Thoracic aorta (tissue), 2 donors: ENCODE results near the gene CPO. TPM values are rescaled to one million over a fixed set of nuclear protein-coding genes. Genes with fewer than 3 reads are reported as not detected.

ENCODE experiments used
- ATAC-seq: fragments of 150-250 bp; one replicate; pipeline ENCODE4 v1.8.0; 2017; ENCODE audit warnings: low read depth; ENCODE audit not compliant: insufficient number of reproducible peaks, low FRiP score
- DNase-seq: peaks from one replicate; pipeline ENCODE4 v3.0.0-alpha.2; 2020; ENCODE audit warnings: low spot score
- H3K27ac ChIP-seq, 2 donors: fragments of 200-600 bp; sonication (generic); 1 replicate in 1 of 2; 2 replicates in 1 of 2; pipeline ENCODE4 v1.5.1; 2016; ENCODE audit warnings: mild to moderate bottlenecking in 2 of 2, moderate library complexity in 2 of 2
- H3K27me3 ChIP-seq: fragments of 200-600 bp; sonication (generic); replicated peaks from 2 replicates; pipeline ENCODE4 v1.6.0; 2016; ENCODE audit warnings: mild to moderate bottlenecking; ENCODE audit not compliant: insufficient read depth
- H3K36me3 ChIP-seq: fragments of 200-600 bp; sonication (generic); one replicate; pipeline ENCODE4 v1.5.1; 2016
- H3K4me1 ChIP-seq, 2 donors: fragments of 200-600 bp; sonication (generic); 1 replicate in 1 of 2; 2 replicates in 1 of 2; pipeline versions ENCODE4 v1.5.1 to v1.6.0; 2016; ENCODE audit warnings: low read depth in 2 of 2, mild to moderate bottlenecking in 1 of 2; ENCODE audit not compliant: control insufficient read depth in 1 of 2
- H3K4me3 ChIP-seq: fragments of 200-600 bp; sonication (generic); 2 replicates; pipeline ENCODE4 v1.5.1; 2016; ENCODE audit warnings: mild to moderate bottlenecking
- H3K9me3 ChIP-seq: fragments of 200-600 bp; sonication (generic); 2 replicates; pipeline ENCODE4 v1.5.1; 2016
- total RNA-seq, 2 donors: library from RNA; depleted of rRNA; stranded (reverse); fragments of >200 nt; gene quantifications; one replicate each; pipeline versions ENCODE4 v1.1.0 to v1.2.3, GENCODE V29; 2016
- TF ChIP-seq, protein P1 (sequence below): fragments of 200-600 bp; sonication (generic); IDR thresholded peaks from one replicate; pipeline ENCODE4 v1.5.1; 2019; ENCODE audit warnings: antibody characterized with exemption

The CPO gene
- total RNA-seq, 2 donors from 2014 or later, result 3.0 TPM; not detected in 1

DNA sequence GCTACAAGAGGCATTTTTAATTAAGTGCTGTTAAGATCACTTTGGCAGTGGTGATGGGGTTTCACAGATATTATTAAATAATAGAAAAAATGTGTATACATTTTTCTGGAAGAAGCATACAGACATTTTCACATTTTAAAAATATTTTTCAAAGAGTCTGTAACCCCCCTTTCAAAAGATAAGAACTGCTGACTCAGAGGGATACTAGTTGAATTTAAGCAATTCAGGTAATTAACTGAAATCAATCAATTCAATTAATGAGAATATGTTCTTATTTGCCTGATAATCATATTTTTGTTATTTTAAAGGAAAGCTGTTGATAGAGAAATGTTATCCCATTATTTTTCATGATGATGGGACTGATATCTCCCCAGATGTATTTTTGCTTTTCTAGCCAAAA is 41.1 kb downstream of the CPO start:
- Histone ChIP-seq H3K36me3 (no peaks in the 10 kb centered on the region), H3K9me3 (no peaks in the 10 kb centered on the region), H3K27me3 (no peaks in the 10 kb centered on the region), H3K4me3 (no peak overlapping the region), H3K27ac (no peak overlapping the region), H3K4me1 (peaks cover 3 to 19% of the 10 kb centered on the region in 2 donors)
- ATAC-seq (no peak), DNase-seq (no peak)
- TF ChIP-seq, protein P1, sequence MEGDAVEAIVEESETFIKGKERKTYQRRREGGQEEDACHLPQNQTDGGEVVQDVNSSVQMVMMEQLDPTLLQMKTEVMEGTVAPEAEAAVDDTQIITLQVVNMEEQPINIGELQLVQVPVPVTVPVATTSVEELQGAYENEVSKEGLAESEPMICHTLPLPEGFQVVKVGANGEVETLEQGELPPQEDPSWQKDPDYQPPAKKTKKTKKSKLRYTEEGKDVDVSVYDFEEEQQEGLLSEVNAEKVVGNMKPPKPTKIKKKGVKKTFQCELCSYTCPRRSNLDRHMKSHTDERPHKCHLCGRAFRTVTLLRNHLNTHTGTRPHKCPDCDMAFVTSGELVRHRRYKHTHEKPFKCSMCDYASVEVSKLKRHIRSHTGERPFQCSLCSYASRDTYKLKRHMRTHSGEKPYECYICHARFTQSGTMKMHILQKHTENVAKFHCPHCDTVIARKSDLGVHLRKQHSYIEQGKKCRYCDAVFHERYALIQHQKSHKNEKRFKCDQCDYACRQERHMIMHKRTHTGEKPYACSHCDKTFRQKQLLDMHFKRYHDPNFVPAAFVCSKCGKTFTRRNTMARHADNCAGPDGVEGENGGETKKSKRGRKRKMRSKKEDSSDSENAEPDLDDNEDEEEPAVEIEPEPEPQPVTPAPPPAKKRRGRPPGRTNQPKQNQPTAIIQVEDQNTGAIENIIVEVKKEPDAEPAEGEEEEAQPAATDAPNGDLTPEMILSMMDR, result no peak

DNA sequence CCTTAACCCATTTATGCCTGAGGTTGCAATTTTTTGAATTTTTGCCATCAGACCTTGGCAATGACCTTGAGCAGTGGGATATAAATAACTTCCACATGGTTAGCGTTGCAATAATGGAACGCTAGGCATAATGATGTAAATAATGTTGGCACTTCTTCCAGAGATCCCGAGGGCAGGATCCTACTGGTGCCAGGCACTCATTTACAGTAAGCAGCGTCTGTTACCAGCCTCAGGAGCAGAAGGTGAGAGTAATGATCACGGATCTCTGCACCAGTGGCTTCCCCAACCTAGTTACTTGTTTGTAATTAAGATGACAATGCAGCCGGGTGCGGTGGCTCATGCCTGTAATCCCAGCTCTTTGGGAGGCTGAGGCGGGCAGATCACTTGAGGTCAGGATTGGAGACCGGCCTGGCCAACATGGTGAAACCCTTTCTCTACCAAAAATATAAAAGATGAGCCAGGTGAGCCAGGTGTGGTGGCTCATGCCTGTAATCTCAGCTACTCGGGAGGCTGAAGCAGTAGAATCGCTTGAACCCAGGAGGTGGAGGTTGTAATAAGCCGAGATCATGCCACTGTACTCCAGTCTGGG is 41.9 kb downstream of the CPO start:
- DNase-seq (no peak), ATAC-seq (no peak)
- no peaks in the 10 kb centered on the region for H3K36me3 ChIP-seq
- H3K27ac ChIP-seq, result no peak overlapping the region
- H3K9me3 ChIP-seq, result no peaks in the 10 kb centered on the region
- H3K4me3 ChIP-seq, result no peak overlapping the region
- TF ChIP-seq, protein P1, result no peak
- H3K27me3 ChIP-seq, result no peaks in the 10 kb centered on the region
- peaks cover 3 to 19% of the 10 kb centered on the region in 2 donors for H3K4me1 ChIP-seq

DNA sequence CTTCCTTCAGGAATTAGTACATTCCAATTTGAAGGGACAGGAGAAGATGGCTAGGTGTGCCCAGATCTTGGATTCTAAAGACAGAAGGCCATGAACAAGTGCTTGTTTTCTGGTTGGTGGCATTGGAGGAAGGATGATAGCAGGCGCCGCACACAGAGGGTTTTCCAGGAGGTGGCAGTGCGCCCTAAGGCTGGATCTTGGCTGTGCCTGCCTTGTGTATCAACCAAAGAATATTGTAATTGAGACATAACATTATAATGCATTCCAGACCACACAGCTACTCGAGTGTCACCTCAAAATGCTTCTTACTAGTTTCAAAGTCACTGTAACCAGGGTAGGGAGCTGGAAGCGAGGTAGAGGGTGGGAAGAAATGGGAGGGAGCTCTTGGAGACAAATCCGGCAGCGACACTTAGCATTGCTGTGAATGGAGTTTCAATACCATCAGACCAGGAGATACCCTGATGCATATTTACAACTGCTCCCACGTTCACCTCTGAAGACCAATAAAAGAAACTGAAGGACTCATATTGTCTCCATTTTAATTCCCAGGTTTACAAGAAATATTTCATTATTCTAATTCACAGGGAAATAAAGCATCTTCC is 42.5 kb downstream of the CPO start:
- Histone ChIP-seq H3K27me3 (no peaks in the 10 kb centered on the region), H3K36me3 (no peaks in the 10 kb centered on the region), H3K4me1 (peaks cover 3 to 19% of the 10 kb centered on the region in 2 donors), H3K27ac (no peak overlapping the region), H3K4me3 (peak overlapping the region; percentile 28), H3K9me3 (no peaks in the 10 kb centered on the region)
- DNase-seq (peak; percentile 49), ATAC-seq (peak; percentile 61)
- TF ChIP-seq, protein P1, result peak; percentile 81

DNA sequence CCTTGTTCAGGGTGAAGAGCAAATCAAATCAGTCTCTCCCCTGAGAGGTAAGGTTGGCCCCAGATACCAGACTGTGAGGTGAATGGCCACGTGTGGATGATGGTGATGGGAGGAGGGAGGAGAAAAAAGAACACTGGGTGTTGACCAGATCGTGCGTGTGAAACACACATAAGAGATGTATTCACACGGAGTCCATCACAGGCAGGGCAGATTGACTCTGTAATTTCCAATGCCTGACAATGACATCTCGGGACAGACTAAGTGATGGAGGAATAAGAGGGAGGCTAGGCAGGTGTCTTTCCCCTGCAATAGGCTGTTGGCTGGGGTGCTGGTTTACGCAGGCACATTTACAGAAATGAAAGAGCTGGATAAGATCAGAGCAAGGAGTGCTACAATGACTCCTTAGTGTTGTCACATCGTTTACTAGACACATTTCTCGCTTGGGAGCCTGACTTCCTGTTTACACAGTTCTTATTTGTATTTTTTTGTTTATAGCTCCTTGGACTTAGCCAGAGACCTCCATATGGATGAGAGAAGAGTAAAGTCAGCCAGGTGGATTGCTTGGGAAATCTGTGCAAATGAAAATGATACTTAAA is 43.1 kb downstream of the CPO start:
- no peaks in the 10 kb centered on the region for H3K9me3 ChIP-seq
- peaks cover 3 to 19% of the 10 kb centered on the region in 2 donors for H3K4me1 ChIP-seq
- ATAC-seq (no peak), DNase-seq (no peak)
- TF ChIP-seq, protein P1, result no peak
- H3K27ac ChIP-seq, result no peak overlapping the region
- peak overlapping the region; percentile 28 for H3K4me3 ChIP-seq
- H3K36me3 ChIP-seq, result no peaks in the 10 kb centered on the region
- no peaks in the 10 kb centered on the region for H3K27me3 ChIP-seq

DNA sequence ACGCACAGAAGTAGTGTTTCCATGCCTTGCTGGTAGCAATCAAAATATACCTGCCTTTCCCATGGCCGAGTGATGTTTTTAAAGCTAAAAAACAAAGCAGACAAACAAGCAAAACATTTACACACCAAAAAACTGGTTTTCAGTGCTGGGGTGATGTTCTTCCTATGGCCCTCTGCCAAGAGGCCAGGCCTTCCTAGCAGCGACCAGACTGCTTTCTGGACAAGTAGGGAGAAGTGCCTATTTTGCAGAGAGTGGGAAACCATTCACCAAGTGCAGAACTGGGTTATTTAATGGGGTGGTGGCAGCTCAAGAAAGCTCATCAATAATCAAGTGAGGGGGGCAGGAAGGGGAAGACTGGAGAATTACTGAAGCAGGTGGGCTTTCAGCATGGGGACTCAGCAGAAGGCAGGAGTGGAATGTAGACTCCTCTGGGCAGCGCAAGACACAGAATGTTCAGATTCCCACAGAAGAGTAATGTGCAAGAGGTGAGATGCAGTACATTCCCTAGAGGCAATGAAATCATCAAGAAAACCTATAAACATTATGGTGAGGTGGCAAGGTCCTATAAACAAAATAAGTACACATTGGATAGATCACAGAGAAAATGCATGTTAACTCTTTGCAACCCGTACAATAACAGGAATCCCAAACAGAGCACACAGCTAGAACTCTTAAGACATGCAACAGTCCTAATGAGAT is 44.0 kb downstream of the CPO start:
- Histone ChIP-seq H3K27me3 (no peaks in the 10 kb centered on the region), H3K27ac (no peak overlapping the region), H3K36me3 (no peaks in the 10 kb centered on the region), H3K4me3 (no peak overlapping the region), H3K4me1 (peaks cover 3 to 19% of the 10 kb centered on the region in 2 donors), H3K9me3 (no peaks in the 10 kb centered on the region)
- DNase-seq (no peak), ATAC-seq (no peak)
- TF ChIP-seq, protein P1, result no peak
